ENCODE data around the gene EIF5B. TPM values are rescaled to one million over a fixed set of nuclear protein-coding genes. Genes with fewer than 3 reads are reported as not detected.
"Not testable (repeated sequence)": the region's sequence is repeated elsewhere in the genome, so short reads cannot be mapped to it uniquely, and the experiment has no call there.

The EIF5B gene
- total RNA-seq: 10 to 100 TPM; 27.1 to 40.5 TPM

GRCh38 chr2:99337113-99338028 is at the start of gene EIF5B:
Gene EIF5B (plus strand): TSS chr2:99337389. CDS start chr2:99337555, 166 bp downstream.
- peak within 1 kb of the TSS; percentile 91 for H3K27ac ChIP-seq
- peak; percentile 97 for DNase-seq
- intact Hi-C loops (cut with DNase I): loop anchor here (5.0 to 10.0 kb wide), 2 partner anchors 153 to 155 kb away; partner anchors contain the start of genes MITD1, MRPL30 and REV1
- H3K9ac ChIP-seq (ENCODE audit: low read depth in 2 of 2, low read length in 2 of 2): peak within 1 kb of the TSS; percentile 89 to 92
- H3K36me3 ChIP-seq: peaks cover 2% of the 10 kb centered on the region
- peak within 1 kb of the TSS; percentile 95 for H3K4me3 ChIP-seq
- H3K27me3 ChIP-seq: no peaks in the 10 kb centered on the region
- peaks cover 11% of the 10 kb centered on the region for H3K4me1 ChIP-seq
- TF ChIP-seq, protein P1, sequence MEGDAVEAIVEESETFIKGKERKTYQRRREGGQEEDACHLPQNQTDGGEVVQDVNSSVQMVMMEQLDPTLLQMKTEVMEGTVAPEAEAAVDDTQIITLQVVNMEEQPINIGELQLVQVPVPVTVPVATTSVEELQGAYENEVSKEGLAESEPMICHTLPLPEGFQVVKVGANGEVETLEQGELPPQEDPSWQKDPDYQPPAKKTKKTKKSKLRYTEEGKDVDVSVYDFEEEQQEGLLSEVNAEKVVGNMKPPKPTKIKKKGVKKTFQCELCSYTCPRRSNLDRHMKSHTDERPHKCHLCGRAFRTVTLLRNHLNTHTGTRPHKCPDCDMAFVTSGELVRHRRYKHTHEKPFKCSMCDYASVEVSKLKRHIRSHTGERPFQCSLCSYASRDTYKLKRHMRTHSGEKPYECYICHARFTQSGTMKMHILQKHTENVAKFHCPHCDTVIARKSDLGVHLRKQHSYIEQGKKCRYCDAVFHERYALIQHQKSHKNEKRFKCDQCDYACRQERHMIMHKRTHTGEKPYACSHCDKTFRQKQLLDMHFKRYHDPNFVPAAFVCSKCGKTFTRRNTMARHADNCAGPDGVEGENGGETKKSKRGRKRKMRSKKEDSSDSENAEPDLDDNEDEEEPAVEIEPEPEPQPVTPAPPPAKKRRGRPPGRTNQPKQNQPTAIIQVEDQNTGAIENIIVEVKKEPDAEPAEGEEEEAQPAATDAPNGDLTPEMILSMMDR (IDR thresholded peaks at IDR 0.05): peak; percentile 57
- no peaks in the 10 kb centered on the region for H3K9me3 ChIP-seq

- H3K4me3 ChIP-seq: no peak overlapping the region
- no peak for DNase-seq
- H3K9me3 ChIP-seq: no peaks in the 10 kb centered on the region
- no peaks in the 10 kb centered on the region for H3K36me3 ChIP-seq
- H3K27ac ChIP-seq: no peak overlapping the region
- no peaks in the 10 kb centered on the region for H3K27me3 ChIP-seq
- intact Hi-C loops (cut with DNase I): no loop called here
- no peak overlapping the region for H3K9ac ChIP-seq (ENCODE audit: low read depth in 2 of 2, low read length in 2 of 2)
- no peaks in the 10 kb centered on the region for H3K4me1 ChIP-seq
- TF ChIP-seq, protein P1 (IDR thresholded peaks at IDR 0.05): no peak
Measured at GRCh38 chr2:99297994-99298393, 39.2 kb upstream of the EIF5B start.

DNA sequence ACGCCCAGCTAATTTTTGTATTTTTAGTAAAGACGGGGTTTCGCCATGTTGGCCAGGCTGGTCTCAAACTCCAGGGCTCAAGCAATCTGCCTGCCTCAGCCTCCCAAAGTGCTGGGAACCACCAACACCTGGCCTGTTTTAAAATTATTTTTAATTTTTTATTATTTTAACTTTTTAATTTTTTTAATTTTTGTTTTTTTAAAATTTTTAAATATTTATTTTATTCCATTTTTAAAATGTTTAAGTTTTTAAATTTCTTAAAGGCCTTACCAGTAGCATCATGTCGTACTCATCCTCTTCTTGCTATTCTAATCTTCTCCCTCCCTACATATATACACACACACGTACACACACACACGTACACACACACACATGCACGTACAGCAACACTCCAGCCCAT is 37.6 kb upstream of the EIF5B start:
- H3K4me1 ChIP-seq: no peaks in the 10 kb centered on the region
- intact Hi-C loops (cut with DNase I): no loop called here
- TF ChIP-seq, protein P1 (IDR thresholded peaks at IDR 0.05): no peak

DNA sequence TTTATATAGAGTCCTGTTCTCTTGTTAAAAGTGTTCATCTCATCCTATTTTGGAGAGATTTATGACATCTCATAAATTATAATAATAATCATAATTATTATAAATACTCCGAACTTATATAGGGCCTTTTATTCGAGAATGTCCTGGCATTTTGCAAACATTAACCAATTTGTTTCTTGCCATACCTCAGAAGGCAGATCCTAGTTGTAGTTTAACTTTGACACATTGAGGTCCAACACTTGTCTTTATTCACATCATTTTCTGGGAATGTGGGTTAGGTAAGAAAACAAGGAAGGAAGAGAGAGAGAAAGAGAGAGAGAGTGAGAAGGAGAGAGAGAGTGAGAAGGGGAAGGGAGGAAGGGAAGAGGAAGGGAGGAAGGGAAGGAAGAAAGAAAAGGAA is 36.1 kb upstream of the EIF5B start, which contains the start of gene LYG1:
Gene LYG1 (minus strand): TSS at position 101 of the 400 bp plus-strand sequence. CDS start 5,527 bp downstream, outside the sequence.
- H3K9me3 ChIP-seq; H3K4me3 ChIP-seq; H3K36me3 ChIP-seq; H3K27me3 ChIP-seq; H3K4me1 ChIP-seq; DNase-seq; H3K27ac ChIP-seq; intact Hi-C loops (cut with DNase I); H3K9ac ChIP-seq (ENCODE audit: low read depth in 2 of 2, low read length in 2 of 2): not testable (repeated sequence)

More for the DNA sequence above, 37.6 kb upstream of the EIF5B start:
- DNase-seq: no peak
- Histone ChIP-seq H3K36me3 (no peaks in the 10 kb centered on the region), H3K27ac (no peak overlapping the region), H3K9ac (ENCODE audit: low read depth in 2 of 2, low read length in 2 of 2) (no peak overlapping the region), H3K27me3 (no peaks in the 10 kb centered on the region), H3K4me3 (no peak overlapping the region), H3K9me3 (no peaks in the 10 kb centered on the region)

GRCh38 chr2:99317161-99317872 is 19.9 kb upstream of the EIF5B start:
- TF ChIP-seq, protein P1 (IDR thresholded peaks at IDR 0.05): no peak
- Histone ChIP-seq H3K9me3 (no peaks in the 10 kb centered on the region), H3K36me3 (no peaks in the 10 kb centered on the region), H3K4me3 (no peak overlapping the region), H3K9ac (ENCODE audit: low read depth in 2 of 2, low read length in 2 of 2) (no peak overlapping the region), H3K4me1 (no peaks in the 10 kb centered on the region), H3K27me3 (no peaks in the 10 kb centered on the region), H3K27ac (no peak overlapping the region)
- intact Hi-C loops (cut with DNase I): no loop called here
- DNase-seq: no peak

GRCh38 chr2:99317873-99318200 is 19.4 kb upstream of the EIF5B start:
- H3K4me3 ChIP-seq; H3K27me3 ChIP-seq; DNase-seq; intact Hi-C loops (cut with DNase I); H3K9ac ChIP-seq (ENCODE audit: low read depth in 2 of 2, low read length in 2 of 2); H3K4me1 ChIP-seq; H3K27ac ChIP-seq; H3K9me3 ChIP-seq; H3K36me3 ChIP-seq: not testable (repeated sequence)

Data from colonic mucosa (tissue), 4 donors.